ENCODE measurements around the gene LDLR. TPM values are rescaled to one million over a fixed set of nuclear protein-coding genes. Genes with fewer than 3 reads are reported as not detected.
"Not testable (repeated sequence)": the region's sequence is repeated elsewhere in the genome, so short reads cannot be mapped to it uniquely, and the experiment has no call there.

LDLR gene
- total and polyA plus RNA-seq, 3 donors from 2014 or later = 12.5 to 20.1 (median 19.0) TPM

- DNase-seq = no peak
- Histone ChIP-seq H3K9me3 (no peaks in the 10 kb centered on the region), H3K27me3 (no peaks in the 10 kb centered on the region), H3K36me3 (ENCODE audit: low read depth, missing control alignments) (no peaks in the 10 kb centered on the region), H3K4me1 (no peaks in the 10 kb centered on the region), H3K4me3 (no peak overlapping the region), H3K27ac (no peak overlapping the region)
- TF ChIP-seq CTCF (IDR thresholded peaks at IDR 0.05) (no peak), POLR2A (IDR thresholded peaks at IDR 0.05) (no peak)
- intact Hi-C loops (cut with DNase I; ENCODE audit: low total_unique reads) = no loop called here
- WGBS, 2 donors = 97 to 98% methylated on average over 8 of the region's 8 CpGs
These were observed 21.7 kb upstream of the LDLR start for GRCh38 chr19:11067356-11068113.

GRCh38 chr19:11069561-11069960, 19.7 kb upstream of the LDLR start:
- H3K4me1 ChIP-seq = no peaks in the 10 kb centered on the region
- WGBS, 2 donors = 90 to 94% methylated on average over 9 of the region's 9 CpGs
- no peak overlapping the region for H3K27ac ChIP-seq
- no peaks in the 10 kb centered on the region for H3K27me3 ChIP-seq
- DNase-seq = no peak
- no peaks in the 10 kb centered on the region for H3K36me3 ChIP-seq (ENCODE audit: low read depth, missing control alignments)
- no peak for TF ChIP-seq POLR2A (IDR thresholded peaks at IDR 0.05)
- TF ChIP-seq CTCF (IDR thresholded peaks at IDR 0.05) = no peak
- intact Hi-C loops (cut with DNase I; ENCODE audit: low total_unique reads) = no loop called here
- no peak overlapping the region for H3K4me3 ChIP-seq
- no peaks in the 10 kb centered on the region for H3K9me3 ChIP-seq

- no peaks in the 10 kb centered on the region for H3K4me1 ChIP-seq
- WGBS, 2 donors = 93 to 95% methylated on average over 4 of the region's 4 CpGs
These were observed 19.1 kb upstream of the LDLR start for GRCh38 chr19:11070123-11070522.

GRCh38 chr19:11073568-11073967, 15.7 kb upstream of the LDLR start:
- Histone ChIP-seq H3K9me3 (no peaks in the 10 kb centered on the region), H3K27ac (no peak overlapping the region), H3K36me3 (ENCODE audit: low read depth, missing control alignments) (no peaks in the 10 kb centered on the region), H3K27me3 (no peaks in the 10 kb centered on the region), H3K4me3 (no peak overlapping the region), H3K4me1 (peaks cover 4% of the 10 kb centered on the region)
- no peak for TF ChIP-seq CTCF (IDR thresholded peaks at IDR 0.05)
- no peak for TF ChIP-seq POLR2A (IDR thresholded peaks at IDR 0.05)
- no peak for DNase-seq
- 90 to 96% methylated on average over 9 of the region's 9 CpGs for WGBS, 2 donors
- intact Hi-C loops (cut with DNase I; ENCODE audit: low total_unique reads) = no loop called here

More at GRCh38 chr19:11070123-11070522, 19.1 kb upstream of the LDLR start:
- intact Hi-C loops (cut with DNase I; ENCODE audit: low total_unique reads) = no loop called here
- TF ChIP-seq POLR2A (IDR thresholded peaks at IDR 0.05) (no peak), CTCF (IDR thresholded peaks at IDR 0.05) (no peak)
- no peak overlapping the region for H3K27ac ChIP-seq
- H3K4me3 ChIP-seq = no peak overlapping the region
- H3K27me3 ChIP-seq = no peaks in the 10 kb centered on the region
- no peak for DNase-seq
- no peaks in the 10 kb centered on the region for H3K9me3 ChIP-seq
- H3K36me3 ChIP-seq (ENCODE audit: low read depth, missing control alignments) = no peaks in the 10 kb centered on the region

- DNase-seq; H3K9me3 ChIP-seq; H3K36me3 ChIP-seq (ENCODE audit: low read depth, missing control alignments); intact Hi-C loops (cut with DNase I; ENCODE audit: low total_unique reads); H3K4me3 ChIP-seq; H3K27me3 ChIP-seq; H3K4me1 ChIP-seq: not testable (repeated sequence)
- peak overlapping the region in 1 of 2 donors; percentile 72 for H3K27ac ChIP-seq
- 90 to 92% methylated on average over 9 of the region's 9 CpGs for WGBS, 2 donors
These were observed 12.5 kb upstream of the LDLR start for GRCh38 chr19:11076792-11077191.
